GM12872 (cell line): Measurements from ENCODE around the gene POLR2E.

Source experiments
- CTCF ChIP-seq: IDR thresholded peaks from 3 replicates; pipeline ENCODE4 v1.5.1; 2011; ENCODE audit warnings: low read depth, mild to moderate bottlenecking, low read length, moderate library complexity; ENCODE audit not compliant: insufficient read depth

Gene POLR2E

GRCh38 chr19:1063030-1063908, 31.9 kb downstream of the POLR2E start:
- TF ChIP-seq CTCF: no peak

- TF ChIP-seq CTCF: no peak
Observed at GRCh38 chr19:1062387-1063029, 32.7 kb downstream of the POLR2E start.

- no peak for TF ChIP-seq CTCF
Observed at GRCh38 chr19:1061987-1062386, 33.2 kb downstream of the POLR2E start.

GRCh38 chr19:1060689-1061088, 34.5 kb downstream of the POLR2E start:
- no peak for TF ChIP-seq CTCF

GRCh38 chr19:1058112-1058511, 37.1 kb downstream of the POLR2E start:
- TF ChIP-seq CTCF: no peak

GRCh38 chr19:1057176-1057855, 37.9 kb downstream of the POLR2E start:
- TF ChIP-seq CTCF: peak; percentile 70
